22Rv1 (cell line): ENCODE data around the gene TACC2.

Experiments used
- CTCF ChIP-seq: fragments of 450-650 bp; IDR thresholded peaks from 2 replicates; pipeline ENCODE4 v1.5.1; 2017; ENCODE audit warnings: mild to moderate bottlenecking
- ZFX ChIP-seq: fragments of 450-650 bp; IDR thresholded peaks from 2 replicates; pipeline ENCODE4 v1.6.1; 2017; ENCODE audit warnings: antibody characterized with exemption, borderline replicate concordance

DNA sequence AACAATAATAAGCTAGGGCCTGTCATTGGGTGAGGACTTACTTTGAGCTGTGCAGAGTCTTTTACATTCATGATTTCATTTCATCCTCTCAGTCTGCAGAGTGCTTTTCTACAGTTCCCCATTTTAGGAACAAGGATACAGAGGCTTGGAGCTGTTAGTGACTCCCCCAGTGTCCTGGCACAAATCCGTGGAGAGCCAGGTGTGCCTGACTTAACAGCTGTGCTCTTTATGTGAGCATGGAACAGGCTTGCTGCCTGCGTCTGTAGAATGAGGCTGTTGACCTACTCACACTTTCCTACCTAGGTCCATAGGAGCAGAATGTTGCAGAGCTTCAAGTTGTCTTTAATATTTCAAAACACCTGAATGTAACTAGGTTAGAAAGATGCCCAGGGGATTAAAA is 231.8 kb downstream of the TACC2 start:
- TF ChIP-seq CTCF: no peak
- no peak for TF ChIP-seq ZFX
